ENCODE measurements around the gene NISCH. TPM values are rescaled to one million over a fixed set of nuclear protein-coding genes. Genes with fewer than 3 reads are reported as not detected.
A peak's percentile ranks its signal among the peaks of the same experiment; 100 is the strongest.

The NISCH gene
- total RNA-seq, 1 donor = 75.8 TPM

DNA sequence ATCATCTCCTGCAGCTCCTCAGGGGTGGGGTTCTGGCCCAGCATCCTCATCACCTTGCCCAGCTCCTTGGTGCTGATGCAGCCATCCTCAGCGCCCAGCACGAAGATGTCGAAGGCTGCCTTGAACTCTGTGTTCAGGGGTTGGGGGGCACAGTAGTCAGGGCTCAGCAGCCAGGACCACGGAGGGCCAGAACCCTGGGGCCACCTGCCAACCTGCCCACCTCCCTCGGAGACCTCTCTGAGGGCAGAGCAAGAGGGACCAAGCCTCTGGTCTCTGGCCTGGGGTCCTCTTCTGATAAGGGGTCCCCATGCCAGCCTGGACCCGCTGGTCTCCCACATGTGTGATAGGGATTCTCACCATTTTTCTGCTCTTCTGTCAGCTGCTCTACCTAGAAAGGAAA, 3.3 kb upstream of the NISCH start:
- Histone ChIP-seq H3K27me3 (ENCODE audit: insufficient read depth, low read length) (no peaks in the 10 kb centered on the region), H3K4me1 (ENCODE audit: insufficient read depth, low read length) (peaks cover 25% of the 10 kb centered on the region), H3K9me3 (ENCODE audit: low read depth, low read length) (no peaks in the 10 kb centered on the region), H3K4me3 (ENCODE audit: low read length) (no peak overlapping the region)

GRCh38 chr3:52452570-52453221, 2.7 kb upstream of the NISCH start:
- Histone ChIP-seq H3K4me1 (ENCODE audit: insufficient read depth, low read length) (peaks cover 31% of the 10 kb centered on the region), H3K9me3 (ENCODE audit: low read depth, low read length) (no peaks in the 10 kb centered on the region), H3K4me3 (ENCODE audit: low read length) (no peak overlapping the region), H3K27me3 (ENCODE audit: insufficient read depth, low read length) (no peaks in the 10 kb centered on the region)

- Histone ChIP-seq H3K4me3 (ENCODE audit: low read length) (peak within 1 kb of the TSS; percentile 76), H3K9me3 (ENCODE audit: low read depth, low read length) (no peaks in the 10 kb centered on the region), H3K27me3 (ENCODE audit: insufficient read depth, low read length) (no peaks in the 10 kb centered on the region), H3K4me1 (ENCODE audit: insufficient read depth, low read length) (peaks cover 34% of the 10 kb centered on the region)
Observed at GRCh38 chr3:52453496-52454249, 1.7 kb upstream of the NISCH start, which contains the start of gene TNNC1. TNNC1 (minus strand) TSS chr3:52454041; CDS start chr3:52454015, 26 bp downstream.

DNA sequence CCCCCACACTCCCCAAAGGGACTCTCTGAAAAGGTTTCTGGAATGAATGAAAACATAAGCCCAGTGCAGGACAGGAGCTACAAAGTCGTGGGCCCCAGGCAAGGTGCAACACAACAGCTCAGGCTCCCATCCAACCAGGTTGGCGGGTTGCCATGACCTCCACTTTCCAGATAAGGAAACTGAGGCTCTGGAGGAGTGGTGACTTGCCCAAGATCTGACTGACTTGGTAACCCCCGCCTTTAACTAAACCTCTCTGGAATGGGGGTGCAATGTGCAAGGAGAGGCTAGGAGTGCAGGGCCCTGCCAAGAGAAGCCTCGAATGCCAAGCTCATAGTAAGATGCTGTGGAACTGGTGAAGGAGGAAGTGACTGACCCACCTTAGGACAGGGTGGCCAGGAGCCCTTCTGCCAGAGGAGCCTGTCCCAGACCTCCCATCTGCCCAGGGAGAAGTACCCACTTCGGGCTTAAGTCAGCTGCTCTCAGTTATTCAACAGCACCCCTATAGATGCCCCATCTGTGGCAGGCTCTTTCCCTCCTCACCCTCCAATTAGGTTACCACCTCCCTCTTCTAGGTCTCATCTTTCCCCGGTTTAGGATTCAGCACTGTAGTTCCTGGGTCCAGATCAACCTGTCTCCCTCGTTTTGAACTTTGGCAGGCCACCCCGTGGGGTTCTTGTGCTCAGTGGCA, 1.0 kb upstream of the NISCH start:
- peaks cover 38% of the 10 kb centered on the region for H3K4me1 ChIP-seq (ENCODE audit: insufficient read depth, low read length)
- peak overlapping the region; percentile 76 for H3K4me3 ChIP-seq (ENCODE audit: low read length)
- H3K9me3 ChIP-seq (ENCODE audit: low read depth, low read length) = no peaks in the 10 kb centered on the region
- H3K27me3 ChIP-seq (ENCODE audit: insufficient read depth, low read length) = no peaks in the 10 kb centered on the region

- Histone ChIP-seq H3K27me3 (ENCODE audit: insufficient read depth, low read length) (no peaks in the 10 kb centered on the region), H3K9me3 (ENCODE audit: low read depth, low read length) (no peaks in the 10 kb centered on the region), H3K4me3 (ENCODE audit: low read length) (peak overlapping the region; percentile 76), H3K4me1 (ENCODE audit: insufficient read depth, low read length) (peaks cover 38% of the 10 kb centered on the region)
Observed at GRCh38 chr3:52454938-52455282, 494 bp upstream of the NISCH start.

GRCh38 chr3:52456169-52456799, 880 bp downstream of the NISCH start:
- Histone ChIP-seq H3K4me3 (ENCODE audit: low read length) (peak overlapping the region; percentile 76), H3K4me1 (ENCODE audit: insufficient read depth, low read length) (peaks cover 38% of the 10 kb centered on the region)

GRCh38 chr3:52456800-52457183, 1.4 kb downstream of the NISCH start:
- Histone ChIP-seq H3K9me3 (ENCODE audit: low read depth, low read length) (no peaks in the 10 kb centered on the region), H3K4me1 (ENCODE audit: insufficient read depth, low read length) (peaks cover 38% of the 10 kb centered on the region), H3K27me3 (ENCODE audit: insufficient read depth, low read length) (no peaks in the 10 kb centered on the region), H3K4me3 (ENCODE audit: low read length) (no peak overlapping the region)

More at GRCh38 chr3:52456169-52456799, 880 bp downstream of the NISCH start:
- no peaks in the 10 kb centered on the region for H3K9me3 ChIP-seq (ENCODE audit: low read depth, low read length)
- H3K27me3 ChIP-seq (ENCODE audit: insufficient read depth, low read length) = no peaks in the 10 kb centered on the region

- Histone ChIP-seq H3K9me3 (ENCODE audit: low read depth, low read length) (no peaks in the 10 kb centered on the region), H3K4me3 (ENCODE audit: low read length) (no peak overlapping the region), H3K4me1 (ENCODE audit: insufficient read depth, low read length) (peaks cover 44% of the 10 kb centered on the region), H3K27me3 (ENCODE audit: insufficient read depth, low read length) (no peaks in the 10 kb centered on the region)
Observed at GRCh38 chr3:52458031-52458760, 2.8 kb downstream of the NISCH start.

DNA sequence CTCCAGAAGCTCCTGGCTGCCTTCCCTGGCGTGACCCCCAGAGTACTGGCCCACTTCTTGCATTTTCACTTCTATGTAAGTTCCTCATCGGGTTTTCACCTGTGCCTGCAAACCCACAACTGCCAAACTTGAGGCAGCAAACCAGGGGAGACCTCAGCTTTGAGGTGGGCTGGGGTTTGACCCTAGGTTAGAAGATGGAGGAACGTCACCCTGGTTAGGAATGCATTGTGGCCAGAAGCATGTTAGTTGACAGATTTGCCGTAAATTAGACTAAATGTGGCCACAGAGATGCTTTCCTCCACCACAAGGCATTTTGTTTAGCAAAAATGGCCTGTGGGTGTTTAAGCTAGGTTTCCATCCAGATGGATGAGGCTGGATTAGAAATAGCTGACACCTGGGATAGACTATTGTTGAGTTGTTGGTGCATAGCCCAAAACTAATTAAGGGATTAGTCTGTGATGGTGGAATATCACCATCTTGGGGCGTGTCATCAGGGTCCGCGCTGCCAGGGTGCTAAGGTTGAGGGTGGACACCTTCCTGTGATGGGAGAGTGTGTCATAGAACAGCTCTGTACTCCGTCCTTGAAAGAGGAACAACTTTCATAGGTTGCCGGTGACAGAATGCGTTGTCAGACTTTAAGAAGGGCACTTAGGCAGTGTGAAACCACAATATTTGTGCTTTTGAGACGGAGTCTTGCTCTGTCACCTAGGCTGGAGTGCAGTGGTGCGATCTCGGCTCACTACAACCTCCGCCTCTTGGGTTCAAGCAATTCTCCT, 3.6 kb downstream of the NISCH start:
- H3K27me3 ChIP-seq (ENCODE audit: insufficient read depth, low read length) = no peaks in the 10 kb centered on the region
- no peak overlapping the region for H3K4me3 ChIP-seq (ENCODE audit: low read length)
- H3K9me3 ChIP-seq (ENCODE audit: low read depth, low read length) = no peaks in the 10 kb centered on the region
- peaks cover 52% of the 10 kb centered on the region for H3K4me1 ChIP-seq (ENCODE audit: insufficient read depth, low read length)

DNA sequence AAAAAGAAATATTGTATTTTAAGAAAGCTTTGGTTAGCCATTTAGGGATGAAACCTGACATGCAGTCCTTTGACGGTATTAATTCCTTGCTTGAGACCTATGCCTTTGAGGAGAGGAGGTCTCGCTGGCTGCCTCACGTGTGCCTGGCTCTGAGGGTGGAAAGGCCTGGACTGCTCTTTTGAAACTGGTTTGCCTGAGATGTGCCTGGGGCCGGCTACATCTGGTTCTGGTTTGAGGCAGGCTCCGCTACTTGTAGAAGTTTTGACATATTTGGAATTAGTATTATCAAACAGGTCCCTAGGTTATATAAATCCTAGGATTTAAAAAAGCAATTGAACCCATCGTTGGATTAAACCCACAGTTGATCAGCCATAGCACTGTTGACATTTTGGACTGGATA, 6.5 kb downstream of the NISCH start:
- no peak overlapping the region for H3K4me3 ChIP-seq (ENCODE audit: low read length)
- no peaks in the 10 kb centered on the region for H3K9me3 ChIP-seq (ENCODE audit: low read depth, low read length)
- no peaks in the 10 kb centered on the region for H3K27me3 ChIP-seq (ENCODE audit: insufficient read depth, low read length)
- H3K4me1 ChIP-seq (ENCODE audit: insufficient read depth, low read length) = peaks cover 29% of the 10 kb centered on the region

DNA sequence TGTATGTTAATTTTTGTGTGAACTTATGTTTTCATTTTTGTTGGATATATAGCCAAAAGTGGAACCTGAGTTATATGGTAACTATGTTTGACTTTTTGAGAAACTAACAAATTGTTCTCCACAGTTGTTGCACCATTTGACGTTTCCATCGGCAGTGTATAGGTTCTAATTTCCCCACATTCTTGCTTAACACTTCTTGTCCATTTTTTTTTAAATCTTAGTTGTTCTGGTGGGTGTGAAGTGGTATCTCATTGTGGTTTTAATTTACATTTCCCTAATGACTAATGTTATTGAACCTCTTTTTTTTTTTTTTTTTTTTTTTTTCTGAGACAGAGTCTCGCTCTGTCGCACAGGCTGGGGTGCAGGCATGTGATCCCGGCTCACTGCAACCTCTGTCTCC, 8.0 kb downstream of the NISCH start:
- no peaks in the 10 kb centered on the region for H3K27me3 ChIP-seq (ENCODE audit: insufficient read depth, low read length)
- peaks cover 24% of the 10 kb centered on the region for H3K4me1 ChIP-seq (ENCODE audit: insufficient read depth, low read length)
- no peak overlapping the region for H3K4me3 ChIP-seq (ENCODE audit: low read length)
- H3K9me3 ChIP-seq (ENCODE audit: low read depth, low read length) = no peaks in the 10 kb centered on the region

GRCh38 chr3:52468336-52468735, 12.9 kb downstream of the NISCH start:
- Histone ChIP-seq H3K9me3 (ENCODE audit: low read depth, low read length) (no peaks in the 10 kb centered on the region), H3K4me1 (ENCODE audit: insufficient read depth, low read length) (peaks cover 26% of the 10 kb centered on the region), H3K4me3 (ENCODE audit: low read length) (no peak overlapping the region), H3K27me3 (ENCODE audit: insufficient read depth, low read length) (no peaks in the 10 kb centered on the region)

DNA sequence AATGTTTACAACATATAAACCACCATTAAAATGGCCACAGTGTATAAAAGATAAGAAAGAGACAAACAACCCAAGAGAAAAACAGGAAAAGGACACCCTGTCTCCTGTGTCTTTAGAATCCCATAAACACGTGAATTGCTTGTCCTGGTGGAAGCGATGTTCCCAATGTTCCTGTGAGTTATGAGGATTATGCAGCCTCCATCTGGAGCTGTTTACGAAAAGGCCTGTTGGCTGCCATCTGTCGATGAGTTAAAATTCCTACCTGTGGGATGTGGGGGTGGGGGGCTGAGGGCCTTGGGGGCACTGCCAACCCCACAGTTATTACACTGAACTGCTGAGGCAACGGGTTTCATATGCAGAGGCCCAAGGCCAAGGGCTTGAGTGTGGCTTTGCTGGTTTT, 13.6 kb downstream of the NISCH start:
- Histone ChIP-seq H3K4me1 (ENCODE audit: insufficient read depth, low read length) (peaks cover 27% of the 10 kb centered on the region), H3K9me3 (ENCODE audit: low read depth, low read length) (no peaks in the 10 kb centered on the region), H3K4me3 (ENCODE audit: low read length) (no peak overlapping the region), H3K27me3 (ENCODE audit: insufficient read depth, low read length) (no peaks in the 10 kb centered on the region)

DNA sequence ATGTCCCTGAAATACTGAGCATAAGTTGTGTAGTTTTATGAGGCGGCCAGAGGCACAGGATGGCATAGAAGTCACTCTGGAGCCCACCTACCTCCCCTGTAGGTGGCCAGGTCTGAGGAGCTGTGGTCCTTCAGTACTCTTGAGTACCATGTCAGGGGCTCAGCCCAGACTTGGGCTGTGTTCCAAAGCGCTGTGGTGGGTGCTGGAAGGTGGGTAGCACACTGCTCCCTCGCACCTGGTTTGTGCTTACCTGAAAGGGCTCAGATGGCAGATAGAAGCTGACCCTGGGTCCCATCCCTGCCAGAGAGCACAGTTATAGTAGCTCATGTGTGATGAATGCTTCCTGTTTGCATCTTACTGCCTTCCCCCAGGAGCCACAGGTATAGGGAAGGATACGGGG, 15.5 kb downstream of the NISCH start:
- Histone ChIP-seq H3K9me3 (ENCODE audit: low read depth, low read length) (no peaks in the 10 kb centered on the region), H3K27me3 (ENCODE audit: insufficient read depth, low read length) (no peaks in the 10 kb centered on the region), H3K4me1 (ENCODE audit: insufficient read depth, low read length) (peaks cover 42% of the 10 kb centered on the region), H3K4me3 (ENCODE audit: low read length) (no peak overlapping the region)

All from mononuclear cell (primary cell).